NCI-H1417 (cell line): ENCODE results near the gene RASGRP4.
"Not testable (repeated sequence)": the region's sequence is repeated elsewhere in the genome, so short reads cannot be mapped to it uniquely, and the experiment has no call there.

Experiments
- DNase-seq, 3 experiments: peaks; one replicate each; lab custom pipeline; 2025; lab: John Stamatoyannopoulos, UW

The RASGRP4 gene

GRCh38 chr19:38413416-38413815 lies 12.6 kb downstream of the RASGRP4 start:
- no peak for DNase-seq

- no peak for DNase-seq
These were observed 13.1 kb downstream of the RASGRP4 start for GRCh38 chr19:38412961-38413360.

- DNase-seq: no peak
These were observed 13.5 kb downstream of the RASGRP4 start for GRCh38 chr19:38412491-38412890.

GRCh38 chr19:38411898-38412297 lies 14.1 kb downstream of the RASGRP4 start:
- not testable (repeated sequence) for DNase-seq

- no peak for DNase-seq
These were observed 14.8 kb downstream of the RASGRP4 start for GRCh38 chr19:38411041-38411712.

GRCh38 chr19:38410407-38410806 lies 15.6 kb downstream of the RASGRP4 start:
- not testable (repeated sequence) for DNase-seq

GRCh38 chr19:38409631-38410133 lies 16.3 kb downstream of the RASGRP4 start:
- no peak for DNase-seq

- DNase-seq: no peak
These were observed 20.7 kb downstream of the RASGRP4 start for GRCh38 chr19:38405276-38405675.

- no peak for DNase-seq
These were observed 21.2 kb downstream of the RASGRP4 start for GRCh38 chr19:38404858-38405257.

GRCh38 chr19:38402967-38403674 lies 22.9 kb downstream of the RASGRP4 start, which contains the start of gene FAM98C:
Gene FAM98C, plus strand, starts transcription at chr19:38403093. Its CDS starts 61 bp downstream, at chr19:38403154.
- DNase-seq: peak; percentile 96 to 99 (median 98)

- no peak for DNase-seq
These were observed 23.4 kb downstream of the RASGRP4 start for GRCh38 chr19:38402623-38402966.

GRCh38 chr19:38401148-38401547 lies 24.9 kb downstream of the RASGRP4 start:
- no peak for DNase-seq

GRCh38 chr19:38400361-38400760 lies 25.7 kb downstream of the RASGRP4 start:
- no peak for DNase-seq

- DNase-seq: no peak
These were observed 26.5 kb downstream of the RASGRP4 start for GRCh38 chr19:38399537-38399936.

- no peak for DNase-seq
These were observed 26.9 kb downstream of the RASGRP4 start for GRCh38 chr19:38399081-38399480.

GRCh38 chr19:38395381-38396114 lies 30.5 kb downstream of the RASGRP4 start:
- no peak for DNase-seq

GRCh38 chr19:38394488-38394887 lies 31.5 kb downstream of the RASGRP4 start:
- DNase-seq: peak in 1 of 3 experiments; percentile 35

- no peak for DNase-seq
These were observed 33.2 kb downstream of the RASGRP4 start for GRCh38 chr19:38392707-38393308.

- DNase-seq: no peak
These were observed 34.0 kb downstream of the RASGRP4 start for GRCh38 chr19:38391911-38392464.

GRCh38 chr19:38389957-38390924 lies 35.8 kb downstream of the RASGRP4 start:
- no peak for DNase-seq
